WTC11 (cell line): ENCODE results near the gene PPP1R9A. TPM values are rescaled to one million over a fixed set of nuclear protein-coding genes. Genes with fewer than 3 reads are reported as not detected.

Source experiments
- ATAC-seq: fragments of 200-7000 bp; cut with Tn5 transposase; 2 replicates; pipeline ENCODE4 v1.10.0; 2021; ENCODE audit warnings: mild to moderate bottlenecking, moderate library complexity
- CTCF ChIA-PET: fragments of 300-600 bp; sonication (Branson Sonifier 250); formaldehyde crosslinking; loops from one replicate; lab custom pipeline; 2021; ENCODE audit warnings: antibody characterized with exemption; lab: Charles Lee
- POLR2A ChIA-PET: fragments of 350-600 bp; sonication (Branson Sonifier 250); formaldehyde crosslinking; loops from one replicate; lab custom pipeline; 2021; ENCODE audit warnings: antibody characterized with exemption; lab: Charles Lee
- DNase-seq: peaks from one replicate; pipeline ENCODE4 v3.0.0; 2021; ENCODE audit warnings: low spot score
- H3K27ac Mint-ChIP-seq: 2 replicates; pipeline ENCODE4 v1.8.0; 2021; ENCODE audit warnings: mixed read lengths
- H3K27me3 Mint-ChIP-seq: 2 replicates; pipeline ENCODE4 v1.8.0; 2021; ENCODE audit warnings: low read depth, mild to moderate bottlenecking, moderate library complexity, mixed read lengths
- H3K36me3 Mint-ChIP-seq: 2 replicates; pipeline ENCODE4 v1.8.0; 2021; ENCODE audit warnings: mixed read lengths
- H3K4me1 Mint-ChIP-seq: 2 replicates; pipeline ENCODE4 v1.8.0; 2022; ENCODE audit warnings: mixed read lengths
- H3K4me3 Mint-ChIP-seq: 2 replicates; pipeline ENCODE4 v1.8.0; 2021; ENCODE audit warnings: mild to moderate bottlenecking, moderate library complexity, mixed read lengths
- H3K9me3 Mint-ChIP-seq: 2 replicates; pipeline ENCODE4 v1.8.0; 2021; ENCODE audit warnings: mixed read lengths
- GABPB1 ChIP-seq: sonication (generic); formaldehyde crosslinking; IDR thresholded peaks from 2 replicates; pipeline ENCODE4 v1.8.1; 2023; ENCODE audit warnings: mild to moderate bottlenecking, missing genetic modification reagents
- JUN ChIP-seq: sonication (generic); formaldehyde crosslinking; IDR thresholded peaks from 2 replicates; pipeline ENCODE4 v1.8.0; 2023; ENCODE audit warnings: mild to moderate bottlenecking, missing genetic modification reagents
- MYBL2 ChIP-seq: sonication (generic); formaldehyde crosslinking; IDR thresholded peaks from 2 replicates; pipeline ENCODE4 v1.8.1; 2023; ENCODE audit warnings: mild to moderate bottlenecking, moderate library complexity, missing genetic modification reagents
- NFE2L1 ChIP-seq: sonication (generic); formaldehyde crosslinking; IDR thresholded peaks from 2 replicates; pipeline ENCODE4 v1.8.1; 2023; ENCODE audit warnings: missing genetic modification reagents
- OVOL2 ChIP-seq: fragments of 250-450 bp; sonication (Bioruptor Pico); IDR thresholded peaks from 2 replicates; pipeline ENCODE4 v1.9.0; 2021; ENCODE audit warnings: mild to moderate bottlenecking, borderline replicate concordance
- RELA ChIP-seq: sonication (generic); formaldehyde crosslinking; IDR thresholded peaks from 2 replicates; pipeline ENCODE4 v1.8.1; 2022; ENCODE audit warnings: missing genetic modification reagents, mild to moderate bottlenecking, borderline replicate concordance
- RORB ChIP-seq: fragments of 250-450 bp; sonication (Bioruptor Pico); IDR thresholded peaks from 2 replicates; pipeline ENCODE4 v1.9.0; 2021; ENCODE audit warnings: mild to moderate bottlenecking
- SMAD4 ChIP-seq: sonication (generic); formaldehyde crosslinking; IDR thresholded peaks from 2 replicates; pipeline ENCODE4 v1.8.0; 2022; ENCODE audit warnings: mild to moderate bottlenecking, missing genetic modification reagents
- SOX15 ChIP-seq: fragments of 250-450 bp; sonication (Bioruptor Pico); IDR thresholded peaks from 2 replicates; pipeline ENCODE4 v1.9.0; 2021; ENCODE audit warnings: mild to moderate bottlenecking
- TCF7 ChIP-seq: sonication (generic); formaldehyde crosslinking; IDR thresholded peaks from 2 replicates; pipeline ENCODE4 v1.8.0; 2022; ENCODE audit warnings: mild to moderate bottlenecking, low read depth, missing genetic modification reagents, moderate library complexity
- ZNF219 ChIP-seq: sonication (generic); formaldehyde crosslinking; IDR thresholded peaks from 2 replicates; pipeline ENCODE4 v1.8.0; 2023; ENCODE audit warnings: missing genetic modification reagents, mild to moderate bottlenecking, borderline replicate concordance
- ZNF232 ChIP-seq: sonication (generic); formaldehyde crosslinking; IDR thresholded peaks from 2 replicates; pipeline ENCODE4 v1.8.0; 2022; ENCODE audit warnings: mild to moderate bottlenecking, missing genetic modification reagents
- ZNF396 ChIP-seq: fragments of 250-450 bp; sonication (Bioruptor Pico); IDR thresholded peaks from 2 replicates; pipeline ENCODE4 v1.8.0; 2021; ENCODE audit warnings: mild to moderate bottlenecking, moderate library complexity, borderline replicate concordance
- total RNA-seq: library from RNA; stranded (reverse); gene quantifications from 3 replicates; pipeline ENCODE4 v1.2.3, GENCODE V29; 2021
- TF ChIP-seq, protein P1 (sequence below): fragments of 200-600 bp; IDR thresholded peaks from 2 replicates; pipeline ENCODE4 v1.8.0; 2022; ENCODE audit warnings: antibody characterized with exemption
- TF ChIP-seq, protein P2 (sequence below): sonication (generic); formaldehyde crosslinking; IDR thresholded peaks from 2 replicates; pipeline ENCODE4 v1.8.1; 2022; ENCODE audit warnings: mild to moderate bottlenecking, missing genetic modification reagents, moderate library complexity, borderline replicate concordance
- TF ChIP-seq, protein P3 (sequence below): sonication (generic); formaldehyde crosslinking; IDR thresholded peaks from 2 replicates; pipeline ENCODE4 v1.8.1; 2023; ENCODE audit warnings: mild to moderate bottlenecking, missing genetic modification reagents, borderline replicate concordance
- TF ChIP-seq, protein P4 (sequence below): sonication (generic); formaldehyde crosslinking; IDR thresholded peaks from 2 replicates; pipeline ENCODE4 v1.8.1; 2022; ENCODE audit warnings: mild to moderate bottlenecking, moderate library complexity, missing genetic modification reagents

PPP1R9A gene
- total RNA-seq, 1 experiment from 2014 or later = 16.8 TPM

DNA sequence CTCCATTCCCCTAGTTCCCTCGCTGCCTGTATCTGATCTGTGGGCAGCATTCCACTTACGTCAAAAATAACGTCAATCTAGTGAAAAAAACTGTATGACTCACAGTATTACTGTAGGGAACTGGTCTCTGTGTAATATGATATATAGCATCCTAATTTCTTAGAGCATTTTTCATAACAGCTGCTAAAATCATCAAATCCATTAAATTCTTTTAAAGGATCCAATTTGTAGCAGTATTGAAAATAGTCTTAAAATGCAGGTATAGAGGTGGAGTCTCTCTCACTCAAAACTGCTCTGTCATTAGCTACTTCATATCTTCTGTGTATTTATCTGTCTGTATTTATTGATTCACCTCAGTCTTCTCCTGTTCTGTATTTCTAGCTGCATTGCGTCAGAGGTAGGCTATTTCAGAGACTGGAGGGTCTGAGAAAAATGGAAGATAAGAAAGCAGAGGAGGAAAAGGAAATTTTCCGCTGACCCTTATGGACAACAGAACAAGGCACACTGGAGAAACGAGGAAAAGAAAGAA is 357.0 kb downstream of the PPP1R9A start:
- Mint-ChIP-seq H3K36me3 (no peaks in the 10 kb centered on the region), H3K4me3 (no peak overlapping the region), H3K9me3 (no peaks in the 10 kb centered on the region), H3K27me3 (no peaks in the 10 kb centered on the region), H3K4me1 (peaks cover 30% of the 10 kb centered on the region), H3K27ac (no peak overlapping the region; the same call in 1 of the 2 replicates)
- ChIA-PET POLR2A (no interaction called here), CTCF (no interaction called here)
- TF ChIP-seq SMAD4 = no peak
- no peak for TF ChIP-seq JUN
- TF ChIP-seq OVOL2 = no peak
- TF ChIP-seq, protein P1, sequence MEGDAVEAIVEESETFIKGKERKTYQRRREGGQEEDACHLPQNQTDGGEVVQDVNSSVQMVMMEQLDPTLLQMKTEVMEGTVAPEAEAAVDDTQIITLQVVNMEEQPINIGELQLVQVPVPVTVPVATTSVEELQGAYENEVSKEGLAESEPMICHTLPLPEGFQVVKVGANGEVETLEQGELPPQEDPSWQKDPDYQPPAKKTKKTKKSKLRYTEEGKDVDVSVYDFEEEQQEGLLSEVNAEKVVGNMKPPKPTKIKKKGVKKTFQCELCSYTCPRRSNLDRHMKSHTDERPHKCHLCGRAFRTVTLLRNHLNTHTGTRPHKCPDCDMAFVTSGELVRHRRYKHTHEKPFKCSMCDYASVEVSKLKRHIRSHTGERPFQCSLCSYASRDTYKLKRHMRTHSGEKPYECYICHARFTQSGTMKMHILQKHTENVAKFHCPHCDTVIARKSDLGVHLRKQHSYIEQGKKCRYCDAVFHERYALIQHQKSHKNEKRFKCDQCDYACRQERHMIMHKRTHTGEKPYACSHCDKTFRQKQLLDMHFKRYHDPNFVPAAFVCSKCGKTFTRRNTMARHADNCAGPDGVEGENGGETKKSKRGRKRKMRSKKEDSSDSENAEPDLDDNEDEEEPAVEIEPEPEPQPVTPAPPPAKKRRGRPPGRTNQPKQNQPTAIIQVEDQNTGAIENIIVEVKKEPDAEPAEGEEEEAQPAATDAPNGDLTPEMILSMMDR = no peak
- TF ChIP-seq, protein P2, sequence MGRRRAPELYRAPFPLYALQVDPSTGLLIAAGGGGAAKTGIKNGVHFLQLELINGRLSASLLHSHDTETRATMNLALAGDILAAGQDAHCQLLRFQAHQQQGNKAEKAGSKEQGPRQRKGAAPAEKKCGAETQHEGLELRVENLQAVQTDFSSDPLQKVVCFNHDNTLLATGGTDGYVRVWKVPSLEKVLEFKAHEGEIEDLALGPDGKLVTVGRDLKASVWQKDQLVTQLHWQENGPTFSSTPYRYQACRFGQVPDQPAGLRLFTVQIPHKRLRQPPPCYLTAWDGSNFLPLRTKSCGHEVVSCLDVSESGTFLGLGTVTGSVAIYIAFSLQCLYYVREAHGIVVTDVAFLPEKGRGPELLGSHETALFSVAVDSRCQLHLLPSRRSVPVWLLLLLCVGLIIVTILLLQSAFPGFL = no peak
- no peak for TF ChIP-seq ZNF219
- no peak for TF ChIP-seq ZNF396 (CRISPR knock-in tag)
- no peak for DNase-seq
- no peak for ATAC-seq

DNA sequence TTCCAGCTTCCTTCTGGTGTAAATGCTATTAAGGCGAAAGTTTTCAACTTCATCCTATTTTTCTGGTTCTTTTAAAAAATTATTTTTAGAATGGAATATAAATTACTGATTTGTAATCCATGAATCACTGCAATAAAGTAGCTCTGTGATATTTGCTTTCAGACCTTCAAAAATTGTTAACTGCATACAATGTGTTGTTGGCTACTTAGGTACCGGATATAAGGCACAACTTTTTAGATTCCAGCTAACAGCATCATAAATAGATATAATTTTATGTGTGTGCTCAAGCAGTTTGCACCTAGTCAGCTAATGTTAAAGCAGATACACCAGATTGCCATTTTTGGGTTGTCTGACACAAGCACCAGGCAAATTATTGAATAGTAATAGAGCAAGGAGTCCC is 358.2 kb downstream of the PPP1R9A start:
- H3K9me3 Mint-ChIP-seq = no peaks in the 10 kb centered on the region
- ChIA-PET CTCF (interaction anchor here (1.6 to 2.0 kb wide), 2 partner anchors 19 to 211 kb away, joined by 5 to 7 read pairs; no protein-coding TSS in a partner anchor), POLR2A (no interaction called here)
- no peak for TF ChIP-seq RELA (CRISPR knock-in tag)
- no peak for TF ChIP-seq ZNF232 (CRISPR knock-in tag)
- no peak for TF ChIP-seq NFE2L1 (CRISPR knock-in tag)
- TF ChIP-seq, protein P3, sequence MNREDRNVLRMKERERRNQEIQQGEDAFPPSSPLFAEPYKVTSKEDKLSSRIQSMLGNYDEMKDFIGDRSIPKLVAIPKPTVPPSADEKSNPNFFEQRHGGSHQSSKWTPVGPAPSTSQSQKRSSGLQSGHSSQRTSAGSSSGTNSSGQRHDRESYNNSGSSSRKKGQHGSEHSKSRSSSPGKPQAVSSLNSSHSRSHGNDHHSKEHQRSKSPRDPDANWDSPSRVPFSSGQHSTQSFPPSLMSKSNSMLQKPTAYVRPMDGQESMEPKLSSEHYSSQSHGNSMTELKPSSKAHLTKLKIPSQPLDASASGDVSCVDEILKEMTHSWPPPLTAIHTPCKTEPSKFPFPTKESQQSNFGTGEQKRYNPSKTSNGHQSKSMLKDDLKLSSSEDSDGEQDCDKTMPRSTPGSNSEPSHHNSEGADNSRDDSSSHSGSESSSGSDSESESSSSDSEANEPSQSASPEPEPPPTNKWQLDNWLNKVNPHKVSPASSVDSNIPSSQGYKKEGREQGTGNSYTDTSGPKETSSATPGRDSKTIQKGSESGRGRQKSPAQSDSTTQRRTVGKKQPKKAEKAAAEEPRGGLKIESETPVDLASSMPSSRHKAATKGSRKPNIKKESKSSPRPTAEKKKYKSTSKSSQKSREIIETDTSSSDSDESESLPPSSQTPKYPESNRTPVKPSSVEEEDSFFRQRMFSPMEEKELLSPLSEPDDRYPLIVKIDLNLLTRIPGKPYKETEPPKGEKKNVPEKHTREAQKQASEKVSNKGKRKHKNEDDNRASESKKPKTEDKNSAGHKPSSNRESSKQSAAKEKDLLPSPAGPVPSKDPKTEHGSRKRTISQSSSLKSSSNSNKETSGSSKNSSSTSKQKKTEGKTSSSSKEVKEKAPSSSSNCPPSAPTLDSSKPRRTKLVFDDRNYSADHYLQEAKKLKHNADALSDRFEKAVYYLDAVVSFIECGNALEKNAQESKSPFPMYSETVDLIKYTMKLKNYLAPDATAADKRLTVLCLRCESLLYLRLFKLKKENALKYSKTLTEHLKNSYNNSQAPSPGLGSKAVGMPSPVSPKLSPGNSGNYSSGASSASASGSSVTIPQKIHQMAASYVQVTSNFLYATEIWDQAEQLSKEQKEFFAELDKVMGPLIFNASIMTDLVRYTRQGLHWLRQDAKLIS = no peak
- TF ChIP-seq, protein P2 = no peak
- TF ChIP-seq, protein P4, sequence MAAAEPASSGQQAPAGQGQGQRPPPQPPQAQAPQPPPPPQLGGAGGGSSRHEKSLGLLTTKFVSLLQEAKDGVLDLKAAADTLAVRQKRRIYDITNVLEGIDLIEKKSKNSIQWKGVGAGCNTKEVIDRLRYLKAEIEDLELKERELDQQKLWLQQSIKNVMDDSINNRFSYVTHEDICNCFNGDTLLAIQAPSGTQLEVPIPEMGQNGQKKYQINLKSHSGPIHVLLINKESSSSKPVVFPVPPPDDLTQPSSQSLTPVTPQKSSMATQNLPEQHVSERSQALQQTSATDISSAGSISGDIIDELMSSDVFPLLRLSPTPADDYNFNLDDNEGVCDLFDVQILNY = no peak
- peaks cover 30% of the 10 kb centered on the region for H3K4me1 Mint-ChIP-seq
- DNase-seq (no peak), ATAC-seq (no peak)
- H3K36me3 Mint-ChIP-seq = peaks cover 2% of the 10 kb centered on the region; the same call in 1 of the 2 replicates
- H3K4me3 Mint-ChIP-seq = no peak overlapping the region
- H3K27me3 Mint-ChIP-seq = no peaks in the 10 kb centered on the region
- H3K27ac Mint-ChIP-seq = no peak overlapping the region

DNA sequence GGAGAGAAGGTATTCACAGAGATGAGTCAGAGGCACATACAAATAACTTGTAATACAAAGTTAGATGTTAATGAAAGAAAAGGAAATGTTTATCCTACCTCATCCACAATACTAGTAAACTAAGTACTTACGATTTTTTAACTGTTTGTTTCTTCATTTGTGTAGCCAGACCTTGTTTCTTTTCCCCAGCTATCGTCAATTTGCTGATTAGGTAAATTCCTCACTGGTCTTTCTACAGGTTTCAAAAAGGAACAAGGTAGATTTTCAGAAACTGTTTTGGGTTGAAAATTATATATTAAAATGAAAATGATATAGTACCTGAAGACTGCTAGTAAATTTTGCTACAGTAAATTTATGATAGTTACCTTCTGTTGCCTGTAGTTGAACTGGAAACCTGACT is 360.4 kb downstream of the PPP1R9A start:
- Mint-ChIP-seq H3K27ac (no peak overlapping the region), H3K36me3 (peaks cover 2% of the 10 kb centered on the region; the same call in 1 of the 2 replicates), H3K4me1 (peaks cover 21% of the 10 kb centered on the region), H3K4me3 (no peak overlapping the region), H3K27me3 (no peaks in the 10 kb centered on the region), H3K9me3 (no peaks in the 10 kb centered on the region)
- ChIA-PET POLR2A (no interaction called here), CTCF (no interaction called here)
- DNase-seq (no peak), ATAC-seq (no peak)
- TF ChIP-seq GABPB1 (CRISPR knock-in tag) (no peak), TCF7 (no peak), ZNF219 (no peak), SOX15 (no peak), RELA (CRISPR knock-in tag) (no peak), RORB (CRISPR knock-in tag) (no peak), MYBL2 (CRISPR knock-in tag) (no peak)
